PC-3 (cell line): Measurements from ENCODE around the gene PLIN5.

ENCODE experiments used
- EZH2phosphoT487 ChIP-seq: fragments of 300-600 bp; sonication (generic); IDR thresholded peaks from 2 replicates; pipeline ENCODE4 v1.6.1; 2018; ENCODE audit warnings: mild to moderate bottlenecking, antibody characterized with exemption, low read length, borderline replicate concordance
- TF ChIP-seq, protein P1 (sequence below): fragments of 300-600 bp; sonication (generic); conservative IDR thresholded peaks from 2 replicates; pipeline ENCODE4 v1.5.1; 2017; ENCODE audit warnings: antibody characterized with exemption, low read depth, mild to moderate bottlenecking, low read length

DNA sequence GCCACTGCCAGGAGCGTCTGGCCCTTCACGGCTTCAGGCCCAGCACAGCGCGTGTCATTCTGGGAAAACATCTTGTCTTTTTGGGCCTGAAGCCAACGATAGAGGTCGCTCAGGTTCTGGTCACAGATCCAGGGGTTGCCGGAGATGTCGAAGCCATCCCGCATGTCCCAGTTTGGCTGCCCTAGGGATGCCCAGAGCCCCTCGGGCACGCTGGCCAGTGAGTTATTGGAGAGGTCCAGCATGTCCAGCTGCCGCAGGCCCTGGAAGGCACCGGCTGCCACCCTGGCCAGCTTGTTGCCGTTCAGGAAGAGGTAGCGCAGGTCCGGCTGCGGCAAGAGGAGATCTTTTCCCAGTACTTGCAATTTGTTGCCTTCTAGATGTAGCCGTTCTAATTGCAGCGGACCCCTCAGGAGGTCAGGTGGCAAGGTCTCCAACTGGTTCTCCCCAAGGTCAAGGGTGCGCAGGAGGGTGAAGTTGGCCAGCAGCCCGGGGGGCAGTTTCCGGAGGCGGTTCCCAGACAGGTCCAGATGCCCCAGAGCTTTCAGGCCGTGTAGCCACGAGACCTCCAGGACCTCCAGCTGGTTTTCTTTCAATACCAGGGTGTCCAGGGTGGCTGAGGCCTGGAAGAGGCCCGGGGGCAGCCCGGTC is 3.1 kb upstream of the PLIN5 start:
- TF ChIP-seq, protein P1, sequence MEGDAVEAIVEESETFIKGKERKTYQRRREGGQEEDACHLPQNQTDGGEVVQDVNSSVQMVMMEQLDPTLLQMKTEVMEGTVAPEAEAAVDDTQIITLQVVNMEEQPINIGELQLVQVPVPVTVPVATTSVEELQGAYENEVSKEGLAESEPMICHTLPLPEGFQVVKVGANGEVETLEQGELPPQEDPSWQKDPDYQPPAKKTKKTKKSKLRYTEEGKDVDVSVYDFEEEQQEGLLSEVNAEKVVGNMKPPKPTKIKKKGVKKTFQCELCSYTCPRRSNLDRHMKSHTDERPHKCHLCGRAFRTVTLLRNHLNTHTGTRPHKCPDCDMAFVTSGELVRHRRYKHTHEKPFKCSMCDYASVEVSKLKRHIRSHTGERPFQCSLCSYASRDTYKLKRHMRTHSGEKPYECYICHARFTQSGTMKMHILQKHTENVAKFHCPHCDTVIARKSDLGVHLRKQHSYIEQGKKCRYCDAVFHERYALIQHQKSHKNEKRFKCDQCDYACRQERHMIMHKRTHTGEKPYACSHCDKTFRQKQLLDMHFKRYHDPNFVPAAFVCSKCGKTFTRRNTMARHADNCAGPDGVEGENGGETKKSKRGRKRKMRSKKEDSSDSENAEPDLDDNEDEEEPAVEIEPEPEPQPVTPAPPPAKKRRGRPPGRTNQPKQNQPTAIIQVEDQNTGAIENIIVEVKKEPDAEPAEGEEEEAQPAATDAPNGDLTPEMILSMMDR = no peak
- TF ChIP-seq EZH2phosphoT487 = no peak
